22Rv1 (cell line): ENCODE data around the gene KCNJ18.
"Not testable (repeated sequence)": the region's sequence is repeated elsewhere in the genome, so short reads cannot be mapped to it uniquely, and the experiment has no call there.

Experiments
- CTCF ChIP-seq: fragments of 450-650 bp; IDR thresholded peaks from 2 replicates; pipeline ENCODE4 v1.5.1; 2017; ENCODE audit warnings: mild to moderate bottlenecking
- ZFX ChIP-seq: fragments of 450-650 bp; IDR thresholded peaks from 2 replicates; pipeline ENCODE4 v1.6.1; 2017; ENCODE audit warnings: antibody characterized with exemption, borderline replicate concordance

GRCh38 chr17:21739485-21739884 lies 47.2 kb downstream of the KCNJ18 start:
- not testable (repeated sequence) for TF ChIP-seq CTCF, ZFX
